Activated naive CD8-positive, alpha-beta T cell (primary cell): ENCODE measurements around the gene ZSWIM6.

ENCODE experiments used
- H3K27ac Mint-ChIP-seq: one replicate; pipeline ENCODE4 v1.8.0; 2021; ENCODE audit warnings: mixed read lengths
- H3K27me3 Mint-ChIP-seq: one replicate; pipeline ENCODE4 v1.8.0; 2021; ENCODE audit warnings: mixed read lengths
- H3K36me3 Mint-ChIP-seq: one replicate; pipeline ENCODE4 v1.8.0; 2021; ENCODE audit warnings: mixed read lengths
- H3K4me1 Mint-ChIP-seq: one replicate; pipeline ENCODE4 v1.8.0; 2021; ENCODE audit warnings: low read depth, mixed read lengths
- H3K4me3 Mint-ChIP-seq: one replicate; pipeline ENCODE4 v1.8.0; 2021; ENCODE audit warnings: mild to moderate bottlenecking, mixed read lengths
- H3K9me3 Mint-ChIP-seq: one replicate; pipeline ENCODE4 v1.8.0; 2021; ENCODE audit warnings: low read depth, mixed read lengths

The ZSWIM6 gene

DNA sequence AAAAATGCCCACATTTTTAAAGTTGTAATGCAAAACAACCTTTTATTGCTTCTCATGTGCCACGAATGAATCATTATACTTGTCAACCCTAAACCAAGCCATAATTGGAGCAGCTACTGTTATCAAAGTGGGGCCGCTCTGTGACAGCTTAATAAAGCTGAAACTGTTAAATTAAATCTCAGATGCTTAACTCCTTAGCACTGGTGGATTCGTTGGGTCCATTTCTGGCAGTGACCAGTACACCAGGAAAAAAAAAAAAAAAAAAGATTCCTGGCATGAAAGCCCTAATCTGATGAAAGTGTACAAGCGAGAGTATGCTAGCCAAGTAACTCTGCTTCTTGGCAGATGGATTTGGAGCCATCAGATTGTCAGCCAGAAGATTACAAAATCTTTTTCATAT, 164.8 kb downstream of the ZSWIM6 start:
- no peak overlapping the region for H3K4me3 Mint-ChIP-seq
- no peak overlapping the region for H3K27ac Mint-ChIP-seq
- H3K4me1 Mint-ChIP-seq: no peaks in the 10 kb centered on the region
- H3K36me3 Mint-ChIP-seq: peaks cover 16% of the 10 kb centered on the region
- H3K27me3 Mint-ChIP-seq: no peaks in the 10 kb centered on the region
- no peaks in the 10 kb centered on the region for H3K9me3 Mint-ChIP-seq

DNA sequence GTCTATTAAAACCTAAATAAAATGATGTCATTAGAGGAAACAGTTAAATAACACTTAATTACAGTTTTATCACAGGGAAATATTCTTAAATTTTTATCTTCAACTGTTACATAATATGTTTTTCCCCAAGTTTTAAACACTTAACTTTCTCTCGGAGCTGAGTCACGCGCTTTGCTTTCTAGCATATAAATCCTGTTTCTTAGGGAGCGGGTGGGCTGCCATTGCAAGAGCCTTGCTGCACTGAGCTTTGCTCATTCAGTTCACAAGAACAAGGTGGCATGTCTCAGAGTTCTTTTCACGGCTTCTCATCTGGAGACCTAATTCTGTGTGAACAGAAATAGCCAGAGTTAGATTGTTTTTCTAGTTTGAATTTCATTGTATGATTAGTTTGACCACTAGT, 166.1 kb downstream of the ZSWIM6 start:
- H3K9me3 Mint-ChIP-seq: no peaks in the 10 kb centered on the region
- H3K27ac Mint-ChIP-seq: no peak overlapping the region
- H3K4me3 Mint-ChIP-seq: no peak overlapping the region
- H3K27me3 Mint-ChIP-seq: no peaks in the 10 kb centered on the region
- H3K4me1 Mint-ChIP-seq: no peaks in the 10 kb centered on the region
- H3K36me3 Mint-ChIP-seq: peaks cover 20% of the 10 kb centered on the region

DNA sequence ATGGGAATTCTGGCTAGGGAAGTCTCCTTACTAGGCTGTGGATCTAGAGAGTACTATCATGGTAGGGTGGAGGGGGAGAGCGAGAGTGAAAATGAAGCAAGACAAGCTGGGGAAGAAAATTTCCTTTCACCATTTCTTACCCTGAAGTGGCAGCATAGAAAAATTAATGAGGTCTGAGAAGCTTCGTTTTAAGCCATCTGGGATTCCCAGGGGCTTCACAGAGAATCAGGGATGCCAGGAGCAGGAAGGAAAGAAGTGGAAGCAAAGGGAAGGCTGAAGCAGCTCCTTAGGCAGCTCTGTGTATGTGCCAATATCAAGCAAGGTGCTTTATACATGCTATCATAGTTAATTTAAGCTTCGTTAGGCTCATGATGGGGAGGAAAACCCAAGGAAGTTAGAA, 169.9 kb downstream of the ZSWIM6 start:
- Mint-ChIP-seq H3K4me1 (no peaks in the 10 kb centered on the region), H3K4me3 (no peak overlapping the region), H3K36me3 (peaks cover 16% of the 10 kb centered on the region), H3K9me3 (no peaks in the 10 kb centered on the region), H3K27me3 (no peaks in the 10 kb centered on the region), H3K27ac (no peak overlapping the region)

DNA sequence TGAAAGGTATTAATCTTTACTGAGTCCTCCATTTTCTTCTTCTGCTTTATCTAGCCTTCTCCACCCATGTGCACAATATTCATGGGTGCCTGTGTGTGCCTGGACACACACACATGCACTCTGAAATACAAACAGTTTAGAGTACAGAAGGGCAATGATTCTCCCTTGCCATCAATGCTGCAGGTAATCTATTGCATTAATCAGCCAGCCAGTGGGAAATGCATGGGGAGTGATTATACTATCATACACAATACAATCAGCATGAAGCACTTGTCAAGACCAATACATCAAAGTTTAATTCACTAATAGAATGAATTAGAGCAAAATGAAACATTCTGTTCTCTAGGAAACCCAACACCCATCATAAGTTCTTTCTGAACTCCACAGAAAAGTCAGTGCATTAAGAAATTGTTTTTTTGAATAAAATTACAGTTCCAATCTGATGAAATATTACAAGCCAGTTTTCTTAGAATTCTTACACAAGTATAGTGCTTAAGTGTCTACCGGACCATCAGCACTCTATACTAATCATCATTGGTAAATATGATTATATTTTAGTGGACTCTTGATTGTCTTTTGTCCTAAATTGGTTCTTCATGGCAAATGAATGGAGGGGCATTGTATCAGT, 172.2 kb downstream of the ZSWIM6 start:
- H3K9me3 Mint-ChIP-seq: no peaks in the 10 kb centered on the region

DNA sequence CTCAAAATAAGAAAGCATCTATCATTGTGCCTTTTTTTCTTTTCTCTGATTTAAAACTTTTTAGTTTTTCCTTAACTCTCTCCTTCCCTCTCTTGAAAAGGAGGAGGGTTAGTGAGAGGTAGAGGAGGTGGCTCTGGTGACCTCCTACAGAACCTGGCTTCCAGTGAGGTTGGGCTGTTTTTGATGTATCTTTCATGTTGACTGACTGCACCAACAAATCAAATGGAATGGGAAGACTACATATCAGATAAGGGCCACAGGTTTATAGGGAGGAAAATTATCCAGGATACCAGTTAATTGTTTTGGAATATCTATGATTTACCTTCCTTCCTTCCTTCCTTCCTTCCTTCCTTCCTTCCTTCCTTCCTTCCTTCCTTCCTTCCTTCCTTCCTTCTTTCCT, 173.2 kb downstream of the ZSWIM6 start:
- Mint-ChIP-seq H3K9me3 (peaks cover 3% of the 10 kb centered on the region), H3K36me3 (peaks cover 28% of the 10 kb centered on the region), H3K4me1 (no peaks in the 10 kb centered on the region), H3K27me3 (no peaks in the 10 kb centered on the region), H3K27ac (no peak overlapping the region), H3K4me3 (no peak overlapping the region)

More for the DNA sequence above, 172.2 kb downstream of the ZSWIM6 start:
- Mint-ChIP-seq H3K27ac (no peak overlapping the region), H3K36me3 (peaks cover 24% of the 10 kb centered on the region), H3K4me1 (no peaks in the 10 kb centered on the region), H3K27me3 (no peaks in the 10 kb centered on the region), H3K4me3 (no peak overlapping the region)

DNA sequence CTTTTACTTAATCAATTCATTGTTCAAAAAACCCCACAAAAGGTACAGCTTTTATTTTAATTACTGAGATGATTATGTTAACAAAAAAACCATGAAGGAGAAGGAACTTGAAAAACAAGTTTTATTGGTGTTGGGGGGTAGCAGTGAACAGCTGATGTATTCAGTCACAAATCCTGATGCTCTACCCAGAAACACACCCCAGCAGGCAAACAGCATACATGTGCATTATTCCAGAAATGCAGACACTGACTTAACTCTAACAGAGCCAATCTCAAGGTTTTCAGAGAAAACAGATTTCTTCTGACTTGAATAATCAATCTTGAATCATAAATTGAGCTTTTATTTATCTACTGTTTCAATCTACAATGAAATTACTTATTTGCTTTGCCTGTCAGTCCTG, 175.2 kb downstream of the ZSWIM6 start:
- H3K4me1 Mint-ChIP-seq: no peaks in the 10 kb centered on the region
- peaks cover 36% of the 10 kb centered on the region for H3K36me3 Mint-ChIP-seq
- no peaks in the 10 kb centered on the region for H3K27me3 Mint-ChIP-seq
- H3K27ac Mint-ChIP-seq: no peak overlapping the region
- H3K4me3 Mint-ChIP-seq: no peak overlapping the region
- H3K9me3 Mint-ChIP-seq: peaks cover 9% of the 10 kb centered on the region

DNA sequence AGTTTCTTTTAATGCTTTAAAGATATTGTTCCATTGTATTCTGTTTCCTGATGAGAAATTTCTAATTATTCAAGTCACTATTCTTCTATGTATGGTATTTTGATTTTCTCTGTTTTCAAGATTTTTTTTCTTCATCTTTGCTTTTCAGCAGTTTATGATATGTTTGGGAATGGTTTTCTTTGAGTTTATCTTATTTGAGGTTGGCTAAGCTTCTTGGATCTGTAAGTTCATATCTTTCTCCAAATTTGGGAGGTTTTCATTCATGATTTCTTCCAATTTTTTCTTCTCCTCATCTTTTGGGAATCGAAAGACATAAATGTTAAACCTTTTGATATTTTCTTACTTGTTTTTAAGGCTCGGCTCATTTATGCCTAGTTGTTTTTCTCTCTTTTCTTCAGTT, 184.9 kb downstream of the ZSWIM6 start:
- Mint-ChIP-seq H3K4me3 (no peak overlapping the region), H3K27ac (no peak overlapping the region), H3K9me3 (peaks cover 16% of the 10 kb centered on the region), H3K36me3 (peaks cover 32% of the 10 kb centered on the region), H3K4me1 (no peaks in the 10 kb centered on the region), H3K27me3 (no peaks in the 10 kb centered on the region)

DNA sequence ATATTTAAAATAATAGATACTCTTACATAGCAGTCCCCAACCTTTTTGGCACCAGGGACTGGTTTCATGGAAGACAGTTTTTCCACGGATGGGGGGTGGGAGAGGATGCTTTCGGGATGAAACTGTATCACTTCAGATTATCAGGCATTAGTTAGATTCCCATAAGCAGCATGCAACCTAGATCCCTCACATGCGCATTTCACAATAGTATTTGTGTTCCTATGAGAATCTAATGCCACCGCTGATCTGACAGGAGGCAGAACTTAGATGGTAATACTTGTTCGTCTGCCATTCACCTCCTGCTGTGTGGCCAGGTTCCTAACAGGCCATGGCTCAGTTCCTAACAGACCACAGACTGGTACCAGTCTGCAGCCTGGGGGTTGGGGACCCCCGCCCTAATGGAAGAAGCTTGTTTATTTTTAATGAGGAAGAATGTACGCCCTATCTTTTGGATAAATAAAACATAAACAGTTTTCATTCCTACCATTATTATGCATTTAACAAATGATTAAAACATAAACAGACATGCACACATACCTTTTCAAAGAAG, 187.7 kb downstream of the ZSWIM6 start:
- peaks cover 11% of the 10 kb centered on the region for H3K9me3 Mint-ChIP-seq
- H3K27ac Mint-ChIP-seq: no peak overlapping the region

DNA sequence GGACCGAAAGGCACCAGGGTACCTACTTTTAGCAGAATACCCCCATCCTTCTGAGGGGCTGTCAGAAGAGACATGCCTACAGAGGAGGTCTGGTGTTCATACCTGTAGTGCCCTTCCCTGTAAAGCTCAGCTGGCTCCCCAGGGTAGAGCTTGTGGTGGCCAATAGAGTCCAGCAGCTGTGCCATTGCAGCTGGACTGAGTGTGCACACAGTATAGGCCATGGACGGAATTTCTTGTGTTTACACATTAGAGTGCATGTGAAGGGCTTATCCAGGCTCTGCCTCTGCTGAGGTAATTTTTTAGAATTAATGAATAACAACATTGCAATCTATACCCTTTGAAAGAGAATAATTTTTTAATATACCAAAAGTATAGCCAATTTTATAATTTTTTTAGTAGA, 191.0 kb downstream of the ZSWIM6 start:
- Mint-ChIP-seq H3K36me3 (peaks cover 21% of the 10 kb centered on the region), H3K27me3 (no peaks in the 10 kb centered on the region), H3K4me3 (no peak overlapping the region), H3K27ac (no peak overlapping the region), H3K4me1 (no peaks in the 10 kb centered on the region), H3K9me3 (no peaks in the 10 kb centered on the region)

More for the DNA sequence above, 187.7 kb downstream of the ZSWIM6 start:
- Mint-ChIP-seq H3K27me3 (no peaks in the 10 kb centered on the region), H3K4me1 (no peaks in the 10 kb centered on the region), H3K36me3 (peaks cover 35% of the 10 kb centered on the region), H3K4me3 (no peak overlapping the region)

DNA sequence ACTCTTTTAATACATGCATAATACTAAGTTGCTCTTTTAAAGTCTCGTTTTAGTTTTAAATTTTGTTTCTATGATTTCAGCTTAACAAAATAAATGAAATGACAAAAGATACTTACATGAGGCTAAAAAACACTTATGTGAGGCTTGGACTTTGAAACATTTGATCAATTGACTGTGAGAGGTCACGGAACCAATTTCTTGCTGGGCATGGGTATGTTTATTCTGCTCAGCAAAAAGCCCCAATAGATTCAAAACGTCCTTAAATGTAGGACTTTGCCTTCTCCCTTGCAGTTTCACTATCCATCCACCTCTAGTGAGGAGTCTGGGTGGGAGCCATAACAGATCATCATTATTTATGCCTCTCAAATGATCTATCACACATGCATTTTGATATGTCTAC, 191.9 kb downstream of the ZSWIM6 start:
- no peak overlapping the region for H3K27ac Mint-ChIP-seq
- H3K4me1 Mint-ChIP-seq: no peaks in the 10 kb centered on the region
- H3K36me3 Mint-ChIP-seq: peaks cover 21% of the 10 kb centered on the region
- no peak overlapping the region for H3K4me3 Mint-ChIP-seq
- H3K27me3 Mint-ChIP-seq: no peaks in the 10 kb centered on the region
- no peaks in the 10 kb centered on the region for H3K9me3 Mint-ChIP-seq

DNA sequence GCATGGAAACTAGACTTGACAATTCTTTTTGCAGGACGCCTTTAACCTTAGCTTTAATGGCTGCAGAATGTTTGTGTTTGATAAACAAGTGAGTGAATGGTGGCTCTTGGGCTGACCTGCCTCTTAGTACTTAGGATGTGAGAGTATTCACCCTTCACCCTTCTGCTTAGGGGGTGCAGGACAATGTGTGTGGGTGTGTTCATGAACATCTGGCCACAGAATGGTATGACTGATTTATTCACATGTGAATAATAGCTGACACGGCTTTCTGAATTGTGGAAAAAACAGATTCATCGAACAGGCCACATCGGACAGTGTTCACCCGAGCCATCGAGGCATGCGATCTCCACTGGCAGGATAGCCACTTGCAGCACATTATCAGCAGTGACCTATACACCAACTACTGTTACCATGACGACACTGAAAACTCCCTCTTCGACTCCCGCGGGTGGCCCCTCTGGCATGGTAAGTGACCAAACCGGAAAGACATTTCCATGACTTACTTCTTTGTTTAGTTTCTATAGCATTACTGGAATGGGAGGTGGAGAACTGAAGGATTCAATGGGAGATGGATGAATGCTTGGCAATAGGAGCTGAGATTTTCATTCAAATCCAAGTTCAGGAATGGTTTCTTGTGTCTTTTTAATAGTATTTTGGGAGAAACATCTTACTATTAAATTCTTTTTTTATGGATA, 193.6 kb downstream of the ZSWIM6 start:
- H3K27me3 Mint-ChIP-seq: no peaks in the 10 kb centered on the region
- H3K27ac Mint-ChIP-seq: no peak overlapping the region
- H3K9me3 Mint-ChIP-seq: no peaks in the 10 kb centered on the region
- peaks cover 26% of the 10 kb centered on the region for H3K36me3 Mint-ChIP-seq
- no peaks in the 10 kb centered on the region for H3K4me1 Mint-ChIP-seq
- no peak overlapping the region for H3K4me3 Mint-ChIP-seq

DNA sequence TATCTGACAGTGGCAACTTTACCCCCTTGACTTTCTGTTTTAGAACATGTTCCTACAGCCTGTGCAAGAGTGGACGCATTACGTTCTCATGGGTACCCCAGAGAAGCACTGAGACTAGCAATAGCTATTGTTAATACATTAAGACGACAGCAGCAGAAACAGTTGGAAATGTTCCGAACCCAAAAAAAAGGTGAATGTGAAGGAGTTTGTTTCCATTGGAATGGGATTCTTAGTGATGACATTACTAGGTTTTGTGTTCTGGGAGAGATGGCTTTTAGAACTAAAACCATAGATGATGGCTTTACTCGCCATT, 194.1 kb downstream of the ZSWIM6 start:
- H3K27ac Mint-ChIP-seq: no peak overlapping the region

DNA sequence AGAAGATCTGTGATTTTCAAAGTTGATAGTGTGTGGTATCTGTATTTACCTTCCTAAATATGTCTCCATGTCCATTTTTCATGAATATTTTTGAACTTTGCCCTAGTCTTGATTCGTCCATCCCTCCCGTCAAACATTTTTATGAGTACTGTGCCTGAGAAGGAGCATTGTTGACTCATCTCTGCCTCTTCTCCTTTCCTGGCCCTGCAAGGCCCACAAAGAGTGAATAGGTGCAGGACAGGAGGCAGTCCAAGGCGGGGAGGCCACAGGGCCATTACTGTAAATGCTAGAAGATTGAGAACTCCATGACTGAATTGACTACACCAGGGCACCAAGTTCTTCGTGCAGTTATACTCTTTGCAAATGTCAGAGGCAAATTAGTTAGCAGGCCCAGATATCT, 200.9 kb downstream of the ZSWIM6 start:
- peaks cover 14% of the 10 kb centered on the region for H3K4me1 Mint-ChIP-seq
- no peak overlapping the region for H3K27ac Mint-ChIP-seq
- no peak overlapping the region for H3K4me3 Mint-ChIP-seq
- H3K27me3 Mint-ChIP-seq: no peaks in the 10 kb centered on the region
- peaks cover 18% of the 10 kb centered on the region for H3K36me3 Mint-ChIP-seq
- no peaks in the 10 kb centered on the region for H3K9me3 Mint-ChIP-seq

More for the DNA sequence above, 194.1 kb downstream of the ZSWIM6 start:
- H3K4me3 Mint-ChIP-seq: no peak overlapping the region
- no peaks in the 10 kb centered on the region for H3K4me1 Mint-ChIP-seq
- H3K27me3 Mint-ChIP-seq: no peaks in the 10 kb centered on the region
- peaks cover 27% of the 10 kb centered on the region for H3K36me3 Mint-ChIP-seq
- H3K9me3 Mint-ChIP-seq: no peaks in the 10 kb centered on the region

DNA sequence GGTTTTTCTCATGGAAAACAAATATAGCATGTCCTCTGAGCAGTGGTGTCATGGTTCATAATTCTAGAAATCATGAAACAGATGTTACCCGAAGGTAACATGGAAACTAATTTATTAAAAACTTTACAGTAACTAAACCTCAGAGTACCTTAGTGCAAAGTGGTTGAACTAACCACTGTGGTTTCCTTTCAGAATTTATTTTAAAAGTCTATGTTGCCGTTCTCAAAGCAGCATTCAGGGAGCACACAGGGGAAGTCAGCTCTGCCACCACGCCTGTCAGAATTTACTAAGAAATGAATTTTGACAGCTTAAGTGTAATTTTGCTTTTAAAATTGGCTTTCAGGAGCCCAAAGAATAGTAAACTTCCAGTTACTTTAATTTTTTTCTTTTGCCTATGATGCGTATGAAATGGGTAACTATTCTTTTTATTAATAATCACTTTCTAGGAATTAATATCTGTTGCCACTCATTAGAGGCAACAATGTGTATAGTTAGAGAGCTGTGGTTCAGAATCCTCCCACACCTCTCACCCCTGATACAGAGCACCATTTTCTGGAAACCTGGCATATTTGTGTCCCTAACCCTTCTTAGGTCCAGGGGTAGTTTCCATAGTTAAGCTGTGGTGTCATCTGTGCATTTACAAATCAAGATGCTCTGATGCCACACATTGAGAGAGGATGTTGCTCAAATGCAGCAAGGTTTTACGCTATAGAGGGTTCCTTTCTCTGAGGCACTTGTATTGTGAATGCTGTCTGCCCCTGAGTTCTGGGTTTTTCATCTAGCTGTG, 202.6 kb downstream of the ZSWIM6 start:
- Mint-ChIP-seq H3K4me3 (no peak overlapping the region), H3K36me3 (peaks cover 27% of the 10 kb centered on the region), H3K27ac (no peak overlapping the region), H3K9me3 (no peaks in the 10 kb centered on the region), H3K27me3 (no peaks in the 10 kb centered on the region), H3K4me1 (peaks cover 14% of the 10 kb centered on the region)

DNA sequence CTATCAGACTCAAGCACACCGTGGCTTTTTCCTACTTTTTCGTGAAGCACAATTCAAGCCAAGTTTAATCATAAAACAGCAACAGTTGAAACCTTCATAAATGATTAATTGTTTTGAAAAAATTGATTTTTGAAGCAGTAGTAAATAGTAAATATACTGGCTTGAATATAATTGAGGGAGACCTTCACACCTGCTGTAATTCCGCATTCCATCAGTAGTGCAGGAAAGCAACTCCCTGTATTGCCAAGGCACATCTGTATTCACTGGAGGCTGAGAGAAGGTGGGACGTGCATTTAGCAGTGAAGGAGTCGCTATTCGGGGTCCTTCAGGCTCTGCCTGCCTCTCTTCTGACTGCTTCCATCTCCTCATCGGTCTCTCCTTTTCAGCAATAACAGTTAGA, 203.8 kb downstream of the ZSWIM6 start:
- no peaks in the 10 kb centered on the region for H3K27me3 Mint-ChIP-seq
- H3K9me3 Mint-ChIP-seq: no peaks in the 10 kb centered on the region
- no peak overlapping the region for H3K27ac Mint-ChIP-seq
- H3K4me1 Mint-ChIP-seq: peaks cover 14% of the 10 kb centered on the region
- peaks cover 27% of the 10 kb centered on the region for H3K36me3 Mint-ChIP-seq
- no peak overlapping the region for H3K4me3 Mint-ChIP-seq
